Fibroblast of villous mesenchyme (primary cell): ENCODE measurements around the gene GRK3. TPM values are rescaled to one million over a fixed set of nuclear protein-coding genes. Genes with fewer than 3 reads are reported as not detected.

Source experiments
- DNase-seq: peaks from one replicate; pipeline ENCODE4 v3.0.0-alpha.2; 2010; ENCODE audit warnings: low read depth
- H3K4me3 ChIP-seq: 2 replicates; pipeline ENCODE4 v1.5.1; 2011; ENCODE audit warnings: low read depth, mild to moderate bottlenecking, low read length
- CTCF ChIP-seq: IDR thresholded peaks from 2 replicates; pipeline ENCODE4 v1.5.1; 2012; ENCODE audit warnings: low read depth, mild to moderate bottlenecking, low read length; ENCODE audit not compliant: insufficient read depth
- total RNA-seq: library from RNA; depleted of rRNA; stranded (reverse); fragments of >200 nt; gene quantifications from 2 replicates; pipeline ENCODE4 v1.2.3, GENCODE V29; 2012

The GRK3 gene
- total RNA-seq, 1 donor: 1.7 TPM

- DNase-seq: no peak
- TF ChIP-seq CTCF: no peak
- H3K4me3 ChIP-seq: no peak overlapping the region
Measured at GRCh38 chr22:25729016-25729995, 164.8 kb downstream of the GRK3 start.

GRCh38 chr22:25735650-25736049, 171.2 kb downstream of the GRK3 start:
- no peak overlapping the region for H3K4me3 ChIP-seq
- TF ChIP-seq CTCF: no peak
- DNase-seq: no peak

GRCh38 chr22:25736378-25737011, 172.0 kb downstream of the GRK3 start:
- no peak overlapping the region for H3K4me3 ChIP-seq
- no peak for DNase-seq
- TF ChIP-seq CTCF: no peak

- H3K4me3 ChIP-seq: no peak overlapping the region
- TF ChIP-seq CTCF: no peak
- no peak for DNase-seq
Measured at GRCh38 chr22:25739659-25740344, 175.3 kb downstream of the GRK3 start.

GRCh38 chr22:25741692-25742626, 177.5 kb downstream of the GRK3 start, which contains the start of gene MYO18B:
TSS of gene MYO18B (plus strand) at chr22:25742188. CDS start at chr22:25761093, 18,905 bp downstream.
- no peak for TF ChIP-seq CTCF
- H3K4me3 ChIP-seq: no peak within 1 kb of the TSS
- no peak for DNase-seq
